GM12878 (cell line): ENCODE measurements around the gene PNPLA5.

Experiments
- RAD51 ChIP-seq: fragments of 450-650 bp; IDR thresholded peaks from 2 replicates; pipeline ENCODE4 v1.6.1; 2016; ENCODE audit warnings: moderate library complexity, mild to moderate bottlenecking, inconsistent platforms
- SIN3A ChIP-seq: IDR thresholded peaks from 2 replicates; pipeline ENCODE4 v1.6.1; 2012; ENCODE audit warnings: low read depth, low read length, improper control_type of control experiment
- SIX5 ChIP-seq: IDR thresholded peaks from 2 replicates; pipeline ENCODE4 v1.6.1; 2011; ENCODE audit warnings: mild to moderate bottlenecking, low read depth, low read length, moderate library complexity; ENCODE audit not compliant: severe bottlenecking
- SMC3 ChIP-seq: IDR thresholded peaks from 2 replicates; pipeline ENCODE4 v1.6.1; 2011; ENCODE audit warnings: low read length, improper control_type of control experiment, borderline replicate concordance
- SRF ChIP-seq, 2 experiments: IDR thresholded peaks; 2 replicates each; pipeline ENCODE4 v1.6.1; 2011; ENCODE audit warnings: low read depth in 2 of 2, low read length in 2 of 2, mild to moderate bottlenecking in 1 of 2, moderate library complexity in 1 of 2

GRCh38 chr22:43861529-43861928 is 30.3 kb downstream of the PNPLA5 start:
- TF ChIP-seq SIN3A (no peak), SMC3 (no peak), RAD51 (no peak), SRF (IDR thresholded peaks at IDR 0.05; ENCODE audit: low read depth in 2 of 2, low read length in 2 of 2) (no peak), SIX5 (no peak)
